ENCODE measurements around the gene SND1. TPM values are rescaled to one million over a fixed set of nuclear protein-coding genes. Genes with fewer than 3 reads are reported as not detected.
A peak's percentile ranks its signal among the peaks of the same experiment; 100 is the strongest.

Gene SND1
- total and polyA plus RNA-seq, 5 donors from 2014 or later, result 84.4 to 121 (median 86.9) TPM

- Histone ChIP-seq H3K36me3 (ENCODE audit: control insufficient read depth, insufficient read depth, low read length) (peaks cover 31% of the 10 kb centered on the region), H3K27ac (ENCODE audit: insufficient read depth, low read length, poor library complexity, severe bottlenecking) (no peak overlapping the region), H3K4me1 (ENCODE audit: control insufficient read depth, insufficient read depth, low read length, poor library complexity, severe bottlenecking) (no peaks in the 10 kb centered on the region), H3K9me3 (ENCODE audit: control insufficient read depth in 2 of 2, low read length in 2 of 2) (no peaks in the 10 kb centered on the region), H3K4me3 (ENCODE audit: low read depth, low read length) (no peak overlapping the region), H3K27me3 (ENCODE audit: control insufficient read depth, insufficient read depth, low read length) (no peaks in the 10 kb centered on the region)
- Mint-ChIP-seq H3K9me3 (no peaks in the 10 kb centered on the region), H3K27ac (no peak overlapping the region), H3K4me3 (no peak overlapping the region), H3K36me3 (peaks cover 51% of the 10 kb centered on the region), H3K27me3 (no peaks in the 10 kb centered on the region), H3K4me1 (peaks cover 0 to 18% (median 4%) of the 10 kb centered on the region in 4 donors)
- ATAC-seq (ENCODE audit: low read depth in 2 of 2), result no peak
- no peak for DNase-seq
Observed at GRCh38 chr7:127932076-127932475, 280.1 kb downstream of the SND1 start.

DNA sequence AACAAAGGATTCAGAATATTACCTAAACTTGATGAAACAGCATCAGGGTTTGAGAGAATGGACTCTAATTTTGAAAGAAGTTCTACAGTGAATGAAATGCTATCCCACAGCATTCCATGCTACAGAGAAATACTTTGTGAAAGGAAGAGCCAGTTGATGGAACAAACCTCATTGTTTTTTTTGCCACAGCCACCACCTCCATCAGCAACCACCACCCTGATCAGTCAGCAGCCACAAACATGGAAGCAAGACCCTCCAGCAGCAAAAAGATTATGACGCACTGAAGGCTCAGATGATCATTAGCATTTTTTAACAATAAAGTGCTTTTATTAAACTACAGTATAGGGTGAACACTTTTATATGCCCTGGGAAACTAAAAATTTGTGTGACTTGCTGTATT is 280.5 kb downstream of the SND1 start:
- Mint-ChIP-seq H3K4me3 (no peak overlapping the region), H3K4me1 (peaks cover 0 to 18% (median 3%) of the 10 kb centered on the region in 4 donors), H3K27ac (no peak overlapping the region), H3K27me3 (no peaks in the 10 kb centered on the region), H3K36me3 (peaks cover 51% of the 10 kb centered on the region), H3K9me3 (no peaks in the 10 kb centered on the region)
- peaks cover 31% of the 10 kb centered on the region for H3K36me3 ChIP-seq (ENCODE audit: control insufficient read depth, insufficient read depth, low read length)
- no peak for DNase-seq
- H3K9me3 ChIP-seq (ENCODE audit: control insufficient read depth in 2 of 2, low read length in 2 of 2), result no peaks in the 10 kb centered on the region
- no peak overlapping the region for H3K27ac ChIP-seq (ENCODE audit: insufficient read depth, low read length, poor library complexity, severe bottlenecking)
- no peak overlapping the region for H3K4me3 ChIP-seq (ENCODE audit: low read depth, low read length)
- no peak for ATAC-seq (ENCODE audit: low read depth in 2 of 2)
- H3K27me3 ChIP-seq (ENCODE audit: control insufficient read depth, insufficient read depth, low read length), result no peaks in the 10 kb centered on the region
- H3K4me1 ChIP-seq (ENCODE audit: control insufficient read depth, insufficient read depth, low read length, poor library complexity, severe bottlenecking), result no peaks in the 10 kb centered on the region

DNA sequence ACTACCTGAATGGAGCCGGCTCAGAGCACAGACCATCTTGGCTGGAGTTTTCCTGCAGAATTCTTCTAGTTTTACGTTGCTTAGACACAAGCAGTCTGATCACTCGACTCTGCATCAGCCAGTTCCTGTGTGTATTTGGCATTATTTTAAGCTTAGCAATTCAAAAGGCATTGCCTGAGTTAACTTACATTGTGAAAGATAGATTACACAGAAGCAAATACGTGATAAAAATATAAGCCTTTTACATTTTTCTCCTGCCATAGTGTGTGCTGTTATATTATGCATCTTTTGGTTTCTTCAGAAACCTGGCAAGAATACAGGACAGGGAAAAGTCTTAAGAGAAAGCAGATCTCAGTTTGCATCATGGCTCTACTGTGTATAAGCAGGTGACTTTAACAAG is 281.2 kb downstream of the SND1 start:
- peaks cover 31% of the 10 kb centered on the region for H3K36me3 ChIP-seq (ENCODE audit: control insufficient read depth, insufficient read depth, low read length)
- Mint-ChIP-seq H3K36me3 (peaks cover 51% of the 10 kb centered on the region), H3K9me3 (no peaks in the 10 kb centered on the region), H3K27ac (no peak overlapping the region), H3K4me1 (peaks cover 0 to 13% (median under 1%) of the 10 kb centered on the region in 4 donors), H3K27me3 (no peaks in the 10 kb centered on the region), H3K4me3 (no peak overlapping the region)
- H3K4me3 ChIP-seq (ENCODE audit: low read depth, low read length), result no peak overlapping the region
- no peaks in the 10 kb centered on the region for H3K9me3 ChIP-seq (ENCODE audit: control insufficient read depth in 2 of 2, low read length in 2 of 2)
- no peak overlapping the region for H3K27ac ChIP-seq (ENCODE audit: insufficient read depth, low read length, poor library complexity, severe bottlenecking)
- no peaks in the 10 kb centered on the region for H3K27me3 ChIP-seq (ENCODE audit: control insufficient read depth, insufficient read depth, low read length)
- H3K4me1 ChIP-seq (ENCODE audit: control insufficient read depth, insufficient read depth, low read length, poor library complexity, severe bottlenecking), result no peaks in the 10 kb centered on the region
- DNase-seq (no peak), ATAC-seq (ENCODE audit: low read depth in 2 of 2) (no peak)

- Histone ChIP-seq H3K4me3 (ENCODE audit: low read depth, low read length) (no peak overlapping the region), H3K27me3 (ENCODE audit: control insufficient read depth, insufficient read depth, low read length) (no peaks in the 10 kb centered on the region), H3K9me3 (ENCODE audit: control insufficient read depth in 2 of 2, low read length in 2 of 2) (no peaks in the 10 kb centered on the region), H3K4me1 (ENCODE audit: control insufficient read depth, insufficient read depth, low read length, poor library complexity, severe bottlenecking) (no peaks in the 10 kb centered on the region), H3K27ac (ENCODE audit: insufficient read depth, low read length, poor library complexity, severe bottlenecking) (no peak overlapping the region), H3K36me3 (ENCODE audit: control insufficient read depth, insufficient read depth, low read length) (peaks cover 24% of the 10 kb centered on the region)
- Mint-ChIP-seq H3K27me3 (no peaks in the 10 kb centered on the region), H3K4me3 (no peak overlapping the region), H3K27ac (peak overlapping the region in 1 of 3 donors; percentile 66), H3K36me3 (peaks cover 50% of the 10 kb centered on the region), H3K4me1 (peaks cover 0 to 13% (median 0%) of the 10 kb centered on the region in 4 donors), H3K9me3 (no peaks in the 10 kb centered on the region)
- ATAC-seq (ENCODE audit: low read depth in 2 of 2), result no peak
- no peak for DNase-seq
Observed at GRCh38 chr7:127934711-127935110, 282.7 kb downstream of the SND1 start.

DNA sequence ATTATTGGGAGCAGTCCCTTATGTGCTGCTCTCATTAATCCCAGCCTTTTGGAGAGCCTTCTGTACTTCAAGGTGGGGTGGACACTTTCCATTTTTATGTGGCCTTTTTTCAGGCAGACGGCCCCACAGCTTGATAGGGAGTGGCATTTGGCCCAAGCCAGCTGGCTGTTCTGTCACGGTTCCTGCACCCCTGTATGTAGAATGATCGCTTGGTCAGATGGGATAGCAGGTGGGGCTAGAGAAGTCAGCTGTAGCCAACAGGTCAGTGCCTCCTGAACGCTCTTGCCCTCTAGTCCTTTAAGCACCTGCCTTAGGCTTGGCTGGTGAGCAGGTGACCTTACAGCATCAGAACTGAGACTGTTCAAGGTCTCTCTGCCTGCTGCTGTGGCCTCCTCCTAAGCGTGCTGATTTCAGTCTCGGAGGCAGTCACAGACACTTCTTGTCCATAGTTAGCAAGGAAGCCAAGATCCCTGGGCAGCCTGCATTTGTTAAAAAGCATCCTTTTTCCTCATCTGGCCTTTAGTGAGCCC is 283.9 kb downstream of the SND1 start:
- H3K4me1 Mint-ChIP-seq, result peaks cover 0 to 13% (median 0%) of the 10 kb centered on the region in 4 donors
- H3K4me3 ChIP-seq (ENCODE audit: low read depth, low read length), result no peak overlapping the region
- no peak overlapping the region for H3K27ac Mint-ChIP-seq
- ATAC-seq (ENCODE audit: low read depth in 2 of 2) (no peak), DNase-seq (no peak)
- peaks cover 39% of the 10 kb centered on the region for H3K36me3 Mint-ChIP-seq
- H3K9me3 Mint-ChIP-seq, result no peaks in the 10 kb centered on the region
- H3K4me3 Mint-ChIP-seq, result no peak overlapping the region
- no peak overlapping the region for H3K27ac ChIP-seq (ENCODE audit: insufficient read depth, low read length, poor library complexity, severe bottlenecking)
- no peaks in the 10 kb centered on the region for H3K27me3 ChIP-seq (ENCODE audit: control insufficient read depth, insufficient read depth, low read length)
- peaks cover 13% of the 10 kb centered on the region for H3K36me3 ChIP-seq (ENCODE audit: control insufficient read depth, insufficient read depth, low read length)
- no peaks in the 10 kb centered on the region for H3K9me3 ChIP-seq (ENCODE audit: control insufficient read depth in 2 of 2, low read length in 2 of 2)
- no peaks in the 10 kb centered on the region for H3K27me3 Mint-ChIP-seq
- no peaks in the 10 kb centered on the region for H3K4me1 ChIP-seq (ENCODE audit: control insufficient read depth, insufficient read depth, low read length, poor library complexity, severe bottlenecking)

- Mint-ChIP-seq H3K9me3 (no peaks in the 10 kb centered on the region), H3K27ac (no peak overlapping the region), H3K36me3 (peaks cover 31% of the 10 kb centered on the region), H3K27me3 (no peaks in the 10 kb centered on the region), H3K4me3 (no peak overlapping the region), H3K4me1 (peaks cover 0 to 11% (median 0%) of the 10 kb centered on the region in 4 donors)
- no peaks in the 10 kb centered on the region for H3K4me1 ChIP-seq (ENCODE audit: control insufficient read depth, insufficient read depth, low read length, poor library complexity, severe bottlenecking)
- H3K27ac ChIP-seq (ENCODE audit: insufficient read depth, low read length, poor library complexity, severe bottlenecking), result no peak overlapping the region
- no peak overlapping the region for H3K4me3 ChIP-seq (ENCODE audit: low read depth, low read length)
- no peak for ATAC-seq (ENCODE audit: low read depth in 2 of 2)
- peaks cover 2% of the 10 kb centered on the region for H3K36me3 ChIP-seq (ENCODE audit: control insufficient read depth, insufficient read depth, low read length)
- no peaks in the 10 kb centered on the region for H3K9me3 ChIP-seq (ENCODE audit: control insufficient read depth in 2 of 2, low read length in 2 of 2)
- no peak for DNase-seq
- H3K27me3 ChIP-seq (ENCODE audit: control insufficient read depth, insufficient read depth, low read length), result no peaks in the 10 kb centered on the region
Observed at GRCh38 chr7:127937066-127937680, 285.2 kb downstream of the SND1 start.

DNA sequence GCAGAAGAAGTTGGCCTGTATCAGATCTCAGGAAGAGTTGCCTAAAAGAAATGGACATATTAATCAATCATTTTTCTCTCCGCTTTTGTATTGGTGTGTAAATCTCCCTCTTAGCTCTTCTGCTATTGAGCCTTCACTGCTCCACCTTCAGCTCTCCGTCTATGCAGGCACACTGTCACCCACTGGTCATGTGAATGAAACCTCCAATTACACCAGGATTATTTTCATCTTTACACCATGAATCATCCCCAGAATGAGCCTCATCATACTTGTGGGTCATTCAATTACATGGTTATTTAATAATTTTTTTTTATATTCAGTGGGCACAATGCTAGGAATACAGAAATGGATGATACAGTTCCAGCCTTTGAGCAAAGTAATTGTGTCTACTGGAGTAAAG is 286.6 kb downstream of the SND1 start:
- Histone ChIP-seq H3K27ac (ENCODE audit: insufficient read depth, low read length, poor library complexity, severe bottlenecking) (no peak overlapping the region), H3K4me1 (ENCODE audit: control insufficient read depth, insufficient read depth, low read length, poor library complexity, severe bottlenecking) (no peaks in the 10 kb centered on the region), H3K27me3 (ENCODE audit: control insufficient read depth, insufficient read depth, low read length) (no peaks in the 10 kb centered on the region), H3K4me3 (ENCODE audit: low read depth, low read length) (no peak overlapping the region), H3K36me3 (ENCODE audit: control insufficient read depth, insufficient read depth, low read length) (peaks cover 6% of the 10 kb centered on the region), H3K9me3 (ENCODE audit: control insufficient read depth in 2 of 2, low read length in 2 of 2) (no peaks in the 10 kb centered on the region)
- Mint-ChIP-seq H3K36me3 (peaks cover 29% of the 10 kb centered on the region), H3K4me3 (no peak overlapping the region), H3K9me3 (no peaks in the 10 kb centered on the region), H3K27ac (no peak overlapping the region), H3K4me1 (peaks cover 0 to 5% (median 0%) of the 10 kb centered on the region in 4 donors), H3K27me3 (no peaks in the 10 kb centered on the region)
- DNase-seq, result no peak
- ATAC-seq (ENCODE audit: low read depth in 2 of 2), result no peak
